ENCODE results near the gene TMEM52.

- no peak for TF ChIP-seq CTCF (IDR thresholded peaks at IDR 0.05)
- TF ChIP-seq REST (IDR thresholded peaks at IDR 0.05; ENCODE audit: low read depth, low read length), result no peak
- no peak for TF ChIP-seq RAD21 (IDR thresholded peaks at IDR 0.05; ENCODE audit: low read length)
- no peak for TF ChIP-seq CHD2 (IDR thresholded peaks at IDR 0.05; ENCODE audit: low read length, partially characterized antibody)
- no peak for TF ChIP-seq GABPA (IDR thresholded peaks at IDR 0.05; ENCODE audit: low read depth)
- TF ChIP-seq RFX5 (IDR thresholded peaks at IDR 0.05; ENCODE audit: low read length), result no peak
- no peak for TF ChIP-seq MXI1 (IDR thresholded peaks at IDR 0.05; ENCODE audit: low read depth, low read length)
- TF ChIP-seq SMC3 (IDR thresholded peaks at IDR 0.05; ENCODE audit: low read depth, low read length), result no peak
- TF ChIP-seq EZH2phosphoT487 (IDR thresholded peaks at IDR 0.05; ENCODE audit: borderline replicate concordance, low read depth), result no peak
- TF ChIP-seq MAX (IDR thresholded peaks at IDR 0.05; ENCODE audit: low read depth), result no peak
- no peak for TF ChIP-seq ZBTB33 (IDR thresholded peaks at IDR 0.05; ENCODE audit: borderline replicate concordance, low read depth)
Observed at GRCh38 chr1:1929639-1930545, 10.8 kb upstream of the TMEM52 start.

Measured in SK-N-SH (cell line).